Measurements from ENCODE around the gene CMTM7.
"Not testable (repeated sequence)": the region's sequence is repeated elsewhere in the genome, so short reads cannot be mapped to it uniquely, and the experiment has no call there.

The CMTM7 gene

GRCh38 chr3:32383136-32383711 lies 8.4 kb upstream of the CMTM7 start:
- DNase-seq: no peak

- DNase-seq: no peak
Measured at GRCh38 chr3:32384938-32385337, 6.7 kb upstream of the CMTM7 start.

GRCh38 chr3:32387512-32387911 lies 4.1 kb upstream of the CMTM7 start:
- no peak for DNase-seq

GRCh38 chr3:32389577-32389976 lies 2.1 kb upstream of the CMTM7 start:
- not testable (repeated sequence) for DNase-seq

GRCh38 chr3:32392536-32393302 lies 1.1 kb downstream of the CMTM7 start:
- DNase-seq: peak; percentile 36

DNA sequence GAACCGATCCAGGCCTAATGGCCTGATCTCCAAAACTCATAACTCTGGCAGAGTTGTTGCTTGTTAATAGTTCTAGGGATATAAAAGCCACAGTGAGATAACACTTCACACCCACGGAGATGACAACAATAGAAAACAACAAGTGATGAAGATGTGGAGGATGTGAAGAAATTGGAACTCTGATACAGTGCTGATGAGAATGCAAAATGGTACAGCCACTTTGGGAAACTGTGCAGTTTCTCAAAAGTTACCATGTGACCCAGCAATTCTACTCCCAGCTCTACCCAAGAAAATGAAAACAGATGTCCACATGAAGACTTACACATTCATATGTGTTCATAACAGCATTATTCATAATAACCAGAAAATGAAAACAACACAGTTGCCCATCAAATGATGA lies 3.8 kb downstream of the CMTM7 start:
- DNase-seq: no peak

GRCh38 chr3:32397941-32398340 lies 6.3 kb downstream of the CMTM7 start:
- no peak for DNase-seq

DNA sequence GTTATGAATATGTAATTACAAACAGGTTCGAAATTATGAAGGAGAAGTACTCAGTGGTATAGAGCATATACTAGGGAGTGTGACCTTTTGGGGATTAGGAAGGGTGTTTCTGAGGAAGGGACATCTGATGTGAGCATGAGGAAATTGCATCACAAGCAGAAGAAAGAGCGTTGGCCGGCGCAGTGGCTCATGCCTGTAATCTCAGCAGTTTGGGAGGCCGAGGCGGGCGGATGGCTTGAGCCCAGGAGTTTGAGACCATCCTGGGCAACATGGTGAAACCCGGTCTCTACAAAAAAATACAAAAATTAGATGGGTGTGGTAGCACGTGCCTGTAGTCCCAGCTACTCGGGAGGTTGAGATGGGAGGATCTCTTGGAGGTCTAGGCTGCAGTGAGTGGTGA lies 6.9 kb downstream of the CMTM7 start:
- no peak for DNase-seq

GRCh38 chr3:32399030-32399620 lies 7.5 kb downstream of the CMTM7 start:
- DNase-seq: peak; percentile 79

DNA sequence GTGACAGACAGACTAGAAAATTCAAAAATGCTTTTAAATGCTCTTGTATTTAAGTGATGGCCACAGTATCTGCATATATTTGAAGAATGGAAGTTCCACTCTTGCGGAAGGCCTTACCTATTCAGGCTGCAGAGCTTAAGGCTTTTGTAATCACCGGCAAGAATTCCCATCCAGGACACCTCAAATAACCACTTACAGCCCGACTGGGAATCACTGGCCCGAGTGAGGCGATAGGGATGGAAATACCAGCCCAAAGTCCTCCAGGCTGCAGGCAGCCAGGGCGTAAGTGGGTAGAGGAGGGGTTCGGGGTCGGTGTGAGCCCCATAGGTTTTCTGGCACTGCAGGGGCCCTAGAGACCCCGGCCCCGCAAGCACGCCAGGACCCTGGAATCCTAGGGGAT lies 9.5 kb downstream of the CMTM7 start:
- no peak for DNase-seq

DNA sequence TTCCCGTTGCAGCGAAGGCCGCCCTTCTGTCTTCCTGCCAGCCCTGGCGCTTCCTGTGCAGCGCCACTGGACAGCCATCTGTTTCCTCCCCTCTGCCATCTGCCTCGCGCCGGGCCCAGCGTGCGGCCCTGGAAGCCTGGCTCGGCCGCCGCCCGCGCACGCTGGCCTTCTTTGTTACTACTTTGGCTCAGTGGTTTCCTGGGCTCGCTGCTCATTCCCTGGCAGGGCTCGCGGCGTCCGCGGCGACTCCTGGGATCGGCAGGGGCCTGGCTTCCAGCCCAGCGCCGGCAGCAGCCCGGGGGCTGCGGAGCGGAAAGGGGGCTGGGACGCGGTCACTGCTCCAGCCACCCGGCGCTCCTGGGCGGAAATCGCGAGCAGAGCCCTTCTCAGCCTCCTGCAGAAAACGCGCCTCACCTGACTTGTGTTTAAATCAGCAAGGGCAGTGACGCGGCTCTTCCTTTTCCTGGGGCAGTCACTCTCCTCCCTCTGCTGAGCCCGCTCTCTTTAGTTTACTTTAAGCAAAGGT lies 10.0 kb downstream of the CMTM7 start:
- peak; percentile 70 for DNase-seq

GRCh38 chr3:32403663-32404062 lies 12.0 kb downstream of the CMTM7 start:
- no peak for DNase-seq

GRCh38 chr3:32404714-32405113 lies 13.1 kb downstream of the CMTM7 start:
- no peak for DNase-seq

GRCh38 chr3:32405155-32405554 lies 13.5 kb downstream of the CMTM7 start:
- no peak for DNase-seq

DNA sequence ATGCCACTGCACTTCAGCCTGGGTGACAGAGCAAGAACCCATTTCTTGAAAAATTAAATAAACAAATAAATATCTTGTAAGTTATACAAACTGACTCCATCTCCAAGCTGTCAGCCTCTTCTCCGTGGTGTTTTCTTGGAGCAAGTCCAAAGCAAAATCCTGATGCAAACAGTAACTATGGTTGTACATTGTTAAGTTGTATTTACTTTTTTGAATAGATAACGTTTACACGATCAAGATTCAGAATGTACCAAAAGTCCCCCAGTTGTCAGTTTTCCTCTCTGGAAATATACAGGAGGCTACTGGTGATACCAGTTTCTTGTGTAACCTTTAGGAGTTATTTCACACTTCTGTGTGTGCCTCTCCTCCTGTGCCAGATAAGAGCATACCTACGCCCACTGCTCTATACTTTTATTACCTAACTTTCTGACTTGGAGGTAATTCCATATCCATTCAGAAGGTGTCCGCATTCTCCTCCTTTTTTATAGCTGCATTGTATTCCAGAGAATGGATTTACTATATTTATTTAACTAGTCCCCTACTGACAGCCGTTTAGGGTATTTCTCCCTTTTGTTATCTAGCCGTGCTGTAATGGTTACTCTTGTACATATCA lies 14.2 kb downstream of the CMTM7 start:
- no peak for DNase-seq

GRCh38 chr3:32406486-32407408 lies 15.1 kb downstream of the CMTM7 start:
- no peak for DNase-seq

- DNase-seq: no peak
Measured at GRCh38 chr3:32410367-32411246, 19.0 kb downstream of the CMTM7 start.

DNA sequence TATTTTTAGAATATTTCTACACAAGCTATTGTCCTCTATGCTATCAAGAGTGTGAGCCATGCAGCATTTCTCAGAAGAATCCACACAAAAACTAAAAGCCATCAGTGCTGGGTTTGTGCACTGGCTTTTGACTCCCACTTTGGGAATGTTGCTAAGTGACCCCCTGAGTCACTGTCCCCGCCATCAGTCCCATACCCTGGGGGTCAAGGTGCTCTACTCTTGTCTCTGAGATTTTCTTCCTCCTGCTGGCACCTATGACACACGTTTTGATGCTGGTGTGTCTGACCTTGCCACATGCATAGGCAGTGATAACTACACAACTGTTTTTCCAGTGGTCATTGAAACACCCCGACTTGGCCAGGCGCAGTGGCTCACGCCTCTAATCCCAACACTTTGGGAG lies 19.8 kb downstream of the CMTM7 start:
- DNase-seq: no peak

- DNase-seq: no peak
Measured at GRCh38 chr3:32412887-32413286, 21.2 kb downstream of the CMTM7 start.

GRCh38 chr3:32413845-32414521 lies 22.3 kb downstream of the CMTM7 start:
- no peak for DNase-seq

Measured in CD4-positive, alpha-beta T cell treated with Interleukin-17A for 1 hour (primary cell).